CD4-positive, alpha-beta T cell treated with Interleukin-15 for 1 hour (primary cell): ENCODE measurements around the gene ZNF580.

Experiments used
- DNase-seq: peaks from one replicate; pipeline ENCODE4 v3.0.0-alpha.2; 2020

Gene ZNF580

GRCh38 chr19:55647732-55648584, 7.2 kb downstream of the ZNF580 start, which contains the start of gene CCDC106:
Gene CCDC106, plus strand, starts transcription at chr19:55648212. Its CDS starts 835 bp downstream, at chr19:55649047.
- peak; percentile 48 for DNase-seq

- DNase-seq = no peak
Observed at GRCh38 chr19:55648585-55649267, 7.9 kb downstream of the ZNF580 start.

GRCh38 chr19:55649268-55650125, 8.7 kb downstream of the ZNF580 start:
- no peak for DNase-seq

- no peak for DNase-seq
Observed at GRCh38 chr19:55650126-55650557, 9.3 kb downstream of the ZNF580 start.

- no peak for DNase-seq
Observed at GRCh38 chr19:55650602-55651230, 9.9 kb downstream of the ZNF580 start.

- no peak for DNase-seq
Observed at GRCh38 chr19:55651236-55651635, 10.4 kb downstream of the ZNF580 start.

- DNase-seq = no peak
Observed at GRCh38 chr19:55652311-55653128, 11.7 kb downstream of the ZNF580 start.

- peak; percentile 100 for DNase-seq
Observed at GRCh38 chr19:55653651-55654322, 13.0 kb downstream of the ZNF580 start.

GRCh38 chr19:55654323-55654867, 13.6 kb downstream of the ZNF580 start:
- peak; percentile 99 for DNase-seq

- peak; percentile 95 for DNase-seq
Observed at GRCh38 chr19:55654868-55655647, 14.3 kb downstream of the ZNF580 start, which contains the start of gene U2AF2. Gene U2AF2, plus strand, starts transcription at chr19:55655035. Its CDS starts 70 bp downstream, at chr19:55655105.

- no peak for DNase-seq
Observed at GRCh38 chr19:55655648-55656040, 14.8 kb downstream of the ZNF580 start.

- DNase-seq = no peak
Observed at GRCh38 chr19:55656552-55656951, 15.8 kb downstream of the ZNF580 start.

GRCh38 chr19:55656988-55657747, 16.4 kb downstream of the ZNF580 start:
- no peak for DNase-seq

GRCh38 chr19:55658846-55659459, 18.2 kb downstream of the ZNF580 start:
- DNase-seq = no peak

GRCh38 chr19:55659822-55660221, 19.0 kb downstream of the ZNF580 start:
- no peak for DNase-seq

- no peak for DNase-seq
Observed at GRCh38 chr19:55660404-55660803, 19.6 kb downstream of the ZNF580 start.

- no peak for DNase-seq
Observed at GRCh38 chr19:55660991-55661390, 20.2 kb downstream of the ZNF580 start.

- no peak for DNase-seq
Observed at GRCh38 chr19:55661826-55662225, 21.0 kb downstream of the ZNF580 start.
